Heart right ventricle (tissue), 16 donors: ENCODE results near the gene SHCBP1L. TPM values are rescaled to one million over a fixed set of nuclear protein-coding genes. Genes with fewer than 3 reads are reported as not detected.
"Not testable (repeated sequence)": the region's sequence is repeated elsewhere in the genome, so short reads cannot be mapped to it uniquely, and the experiment has no call there.

Source experiments
- ATAC-seq, 8 donors: fragments of 200-7000 bp; cut with Tn5 transposase; one replicate each; pipeline ENCODE4 v1.9.1; 2020; ENCODE audit warnings: mild to moderate bottlenecking in 8 of 8, moderate library complexity in 8 of 8, moderate number of reproducible peaks in 1 of 8
- DNase-seq, 2 donors: peaks; one replicate each; pipeline ENCODE4 v3.0.0-alpha.2; 2020
- H3K27ac ChIP-seq, 10 donors: fragments of 200-600 bp; sonication (generic) in 2 of 10; one replicate each; pipeline versions ENCODE4 v1.5.0 to v1.8.0; 2020 to 2022; ENCODE audit warnings: mild to moderate bottlenecking in 3 of 10
- H3K27me3 ChIP-seq, 7 donors: fragments of 200-600 bp; one replicate each; pipeline ENCODE4 v1.8.0; 2021 to 2022; ENCODE audit warnings: mild to moderate bottlenecking in 2 of 7
- H3K36me3 ChIP-seq, 9 donors: fragments of 200-600 bp; sonication (generic) in 1 of 9; one replicate each; pipeline versions ENCODE4 v1.5.0 to v1.8.0; 2020 to 2022; ENCODE audit warnings: mild to moderate bottlenecking in 2 of 9
- H3K4me1 ChIP-seq, 9 donors: fragments of 200-600 bp; sonication (generic) in 1 of 9; one replicate each; pipeline versions ENCODE4 v1.5.0 to v1.8.0; 2020 to 2022; ENCODE audit warnings: mild to moderate bottlenecking in 4 of 9
- H3K4me3 ChIP-seq, 10 donors: fragments of 200-600 bp; sonication (generic) in 2 of 10; one replicate each; pipeline versions ENCODE4 v1.5.0 to v1.8.0; 2020 to 2022; ENCODE audit warnings: mild to moderate bottlenecking in 7 of 10, moderate library complexity in 2 of 10
- H3K9me3 ChIP-seq, 11 donors: fragments of 200-600 bp in 10 of 11; sonication (generic) in 2 of 11; one replicate each; pipeline versions ENCODE4 v1.5.0 to v1.8.0; 2013 to 2022; ENCODE audit warnings: mild to moderate bottlenecking in 2 of 11, control low read depth in 1 of 11, moderate library complexity in 1 of 11
- WGBS, 2 donors: extraction: QIAGEN DNeasy Blood & Tissue Kit; methylation state at CpG; one replicate each; pipeline ENCODE4 v1.1.7; 2013; ENCODE audit warnings: inconsistent platforms in 1 of 2; 5-methylcytosine and 5-hydroxymethylcytosine counted together
- intact Hi-C, 10 donors: fragments of 100-400 bp; cut with DNase I; formaldehyde crosslinking; loops; one replicate each; pipeline versions ENCODE4 v1.11.1 to v1.14.2; 2022
- polyA plus RNA-seq, 2 donors: library from polyadenylated mRNA; stranded (reverse); fragments of 200-250 nt; gene quantifications; one replicate each; pipeline ENCODE4 v1.2.3, GENCODE V29; 2013
- total RNA-seq, 10 donors: library from RNA; stranded (reverse); fragmentation: NEBNext Ultra II Directional in 3 of 10; extraction: Animal tissue kit (Norgen Biotek cat#: 25700) in 3 of 10; gene quantifications; one replicate each; pipeline versions ENCODE4 v1.2.1 to v1.2.4, GENCODE V29; 2021 to 2023
- TF ChIP-seq, protein P1 (sequence below), 9 donors: fragments of 200-600 bp; sonication (generic) in 2 of 9; IDR thresholded peaks; one replicate each; pipeline versions ENCODE4 v1.5.0 to v1.8.0; 2021 to 2022; ENCODE audit warnings: antibody characterized with exemption in 9 of 9, mild to moderate bottlenecking in 5 of 9, moderate library complexity in 1 of 9
- donor health status: Arrhythmogenic right ventricular cardiomyopathy.
- donor health status: ischemic (EF 13 %, LVEDD 7.1; RV severe dilation, severe dysfunction).
- donor health status: healthy with polysubstance abuse.
- donor health status: DM: no; HTN: yes; CAD: no.
- donor health status: DM: no; HTN: no; CAD: no.
- donor health status: ischemic (EF 25% LVEDD 6.9; RV normal size, moderate dysfunction).
- donor health status: ischemic (EF 25% LVEDD 5.7; RV mildly dilated, moderate dysfunction).
- donor health status: healthy.
- donor health status: DM: yes; HTN: yes; CAD: no.
- donor health status: Ischemic cardiomyopathy.
- donor health status: ischemic (EF 35%, LVEDD 5.7; RV mildly dilated, moderate dysfunction).
- donor health status: nonischemic (EF 11% LVEDD 7.7; RV severe dilation, severe dysfunction).
- donor health status: DM: yes; HTN: yes; CAD: no.
- donor health status: PGD.
- donor health status: ischemic (EF 29% LVEDD 5.4; RV normal size, mild dysfunction).
- donor health status: nonischemic (EF 23%, LVEDD 6.1; RV moderate dilation, normal function).

SHCBP1L gene
- total and polyA plus RNA-seq, 12 donors, result 0.09 TPM; not detected in 11

DNA sequence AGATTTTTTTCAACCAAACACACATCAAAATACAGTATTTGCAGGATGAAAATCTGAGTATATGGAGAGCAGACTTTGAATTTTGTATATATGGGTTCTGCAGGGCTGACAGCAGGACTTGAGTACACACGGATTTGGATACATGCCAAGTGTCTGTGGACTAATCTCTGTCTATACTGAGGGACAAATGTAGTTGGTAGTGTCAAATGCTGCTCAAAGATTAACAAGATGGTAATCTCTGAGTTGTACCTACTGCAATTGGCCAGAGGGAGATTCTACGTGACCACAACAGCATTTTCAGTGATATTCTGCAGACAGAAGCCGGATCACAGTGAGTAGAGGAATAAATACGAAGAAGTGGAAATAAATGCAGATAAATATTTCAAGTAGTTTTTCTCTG is 43.4 kb downstream of the SHCBP1L start:
- TF ChIP-seq, protein P1, sequence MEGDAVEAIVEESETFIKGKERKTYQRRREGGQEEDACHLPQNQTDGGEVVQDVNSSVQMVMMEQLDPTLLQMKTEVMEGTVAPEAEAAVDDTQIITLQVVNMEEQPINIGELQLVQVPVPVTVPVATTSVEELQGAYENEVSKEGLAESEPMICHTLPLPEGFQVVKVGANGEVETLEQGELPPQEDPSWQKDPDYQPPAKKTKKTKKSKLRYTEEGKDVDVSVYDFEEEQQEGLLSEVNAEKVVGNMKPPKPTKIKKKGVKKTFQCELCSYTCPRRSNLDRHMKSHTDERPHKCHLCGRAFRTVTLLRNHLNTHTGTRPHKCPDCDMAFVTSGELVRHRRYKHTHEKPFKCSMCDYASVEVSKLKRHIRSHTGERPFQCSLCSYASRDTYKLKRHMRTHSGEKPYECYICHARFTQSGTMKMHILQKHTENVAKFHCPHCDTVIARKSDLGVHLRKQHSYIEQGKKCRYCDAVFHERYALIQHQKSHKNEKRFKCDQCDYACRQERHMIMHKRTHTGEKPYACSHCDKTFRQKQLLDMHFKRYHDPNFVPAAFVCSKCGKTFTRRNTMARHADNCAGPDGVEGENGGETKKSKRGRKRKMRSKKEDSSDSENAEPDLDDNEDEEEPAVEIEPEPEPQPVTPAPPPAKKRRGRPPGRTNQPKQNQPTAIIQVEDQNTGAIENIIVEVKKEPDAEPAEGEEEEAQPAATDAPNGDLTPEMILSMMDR (IDR thresholded peaks at IDR 0.05), result no peak
- 64% methylated on average over 4 of the region's 4 CpGs for WGBS, 2 donors
- ATAC-seq, result no peak

DNA sequence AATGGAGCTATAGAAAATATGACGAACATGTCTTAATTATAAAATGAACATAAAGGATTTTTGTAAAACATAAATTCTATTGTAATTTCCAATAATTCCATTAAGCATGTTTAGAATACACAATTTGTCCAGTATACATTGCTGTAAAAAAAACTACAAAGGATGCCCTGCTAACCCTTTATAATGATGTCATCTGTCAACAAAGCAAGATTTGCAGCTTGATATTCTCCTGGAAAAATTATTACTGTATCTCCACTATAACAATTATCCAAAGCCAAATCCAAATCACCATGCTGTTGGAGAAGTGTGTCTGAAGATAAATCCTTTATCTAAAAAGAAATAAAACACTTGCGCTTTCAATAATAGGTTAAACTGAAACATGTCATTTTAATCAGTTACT is 47.6 kb downstream of the SHCBP1L start:
- DNase-seq (no peak), ATAC-seq (no peak)
- Histone ChIP-seq H3K36me3 (no peaks in the 10 kb centered on the region), H3K4me3 (no peak overlapping the region), H3K27ac (no peak overlapping the region), H3K27me3 (peaks cover 0 to 4% (median 0%) of the 10 kb centered on the region in 7 donors), H3K9me3 (no peaks in the 10 kb centered on the region), H3K4me1 (no peaks in the 10 kb centered on the region)
- intact Hi-C loops, result no loop called here
- 87 to 91% methylated on average over 2 of the region's 2 CpGs for WGBS, 2 donors
- TF ChIP-seq, protein P1 (IDR thresholded peaks at IDR 0.05), result no peak

More for the DNA sequence above, 43.4 kb downstream of the SHCBP1L start:
- Histone ChIP-seq H3K4me1 (no peaks in the 10 kb centered on the region), H3K9me3 (peaks cover 0 to 15% (median 0%) of the 10 kb centered on the region in 11 donors), H3K36me3 (no peaks in the 10 kb centered on the region), H3K27me3 (peaks cover 0 to 4% (median 0%) of the 10 kb centered on the region in 7 donors), H3K27ac (no peak overlapping the region), H3K4me3 (no peak overlapping the region)
- no peak for DNase-seq
- intact Hi-C loops, result no loop called here

DNA sequence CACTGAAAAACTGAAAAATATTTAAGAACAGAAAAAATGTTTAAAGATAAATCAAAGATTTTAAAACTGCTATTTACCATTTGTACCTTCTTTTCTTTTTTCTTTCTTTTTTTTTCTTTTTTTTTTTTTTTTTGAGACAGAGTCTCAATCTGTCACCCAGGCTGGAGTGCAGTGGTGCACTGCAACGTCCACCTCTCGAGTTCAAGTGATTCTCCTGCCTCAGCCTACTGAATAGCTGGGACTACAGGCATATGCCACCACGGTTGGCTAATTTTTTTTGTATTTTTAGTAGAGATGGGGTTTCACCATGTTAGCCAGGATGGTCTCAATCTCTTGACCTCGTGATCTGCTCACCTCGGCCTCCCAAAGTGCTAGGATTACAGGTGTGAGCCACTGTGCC is 51.0 kb downstream of the SHCBP1L start:
- H3K27me3 ChIP-seq, intact Hi-C loops, DNase-seq, H3K27ac ChIP-seq, H3K4me3 ChIP-seq, H3K9me3 ChIP-seq, ATAC-seq, H3K4me1 ChIP-seq, H3K36me3 ChIP-seq: not testable (repeated sequence)
- 93 to 94% methylated on average over 5 of the region's 5 CpGs for whole genome bisulfite sequencing, 2 donors

DNA sequence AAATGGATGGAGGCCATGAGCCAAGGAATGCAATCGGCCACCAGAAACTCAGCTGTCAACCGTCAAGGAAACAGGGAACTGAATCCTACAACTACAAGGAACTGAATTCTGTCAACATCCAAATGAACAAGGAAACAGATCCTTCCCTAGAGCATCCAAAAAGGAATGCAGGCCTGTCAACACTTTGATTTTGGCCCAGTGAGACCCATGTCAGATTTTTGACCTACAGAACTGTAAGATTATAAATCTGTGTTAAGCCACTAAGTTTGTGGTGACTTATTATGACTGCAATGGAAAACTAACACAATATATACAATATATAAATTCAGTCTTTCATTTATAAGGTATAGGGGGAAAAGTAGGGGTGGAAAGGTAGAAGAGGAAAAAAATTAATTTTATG is 55.3 kb downstream of the SHCBP1L start:
- TF ChIP-seq, protein P1 (IDR thresholded peaks at IDR 0.05), result no peak
- Histone ChIP-seq H3K36me3 (no peaks in the 10 kb centered on the region), H3K27ac (no peak overlapping the region), H3K9me3 (peaks cover 0 to 6% (median 0%) of the 10 kb centered on the region in 11 donors), H3K4me1 (no peaks in the 10 kb centered on the region), H3K4me3 (no peak overlapping the region), H3K27me3 (no peaks in the 10 kb centered on the region)
- no peak for ATAC-seq
- DNase-seq, result no peak
- WGBS, 2 donors, result 40 to 50% methylated on average over 2 of the region's 2 CpGs
- intact Hi-C loops, result no loop called here

DNA sequence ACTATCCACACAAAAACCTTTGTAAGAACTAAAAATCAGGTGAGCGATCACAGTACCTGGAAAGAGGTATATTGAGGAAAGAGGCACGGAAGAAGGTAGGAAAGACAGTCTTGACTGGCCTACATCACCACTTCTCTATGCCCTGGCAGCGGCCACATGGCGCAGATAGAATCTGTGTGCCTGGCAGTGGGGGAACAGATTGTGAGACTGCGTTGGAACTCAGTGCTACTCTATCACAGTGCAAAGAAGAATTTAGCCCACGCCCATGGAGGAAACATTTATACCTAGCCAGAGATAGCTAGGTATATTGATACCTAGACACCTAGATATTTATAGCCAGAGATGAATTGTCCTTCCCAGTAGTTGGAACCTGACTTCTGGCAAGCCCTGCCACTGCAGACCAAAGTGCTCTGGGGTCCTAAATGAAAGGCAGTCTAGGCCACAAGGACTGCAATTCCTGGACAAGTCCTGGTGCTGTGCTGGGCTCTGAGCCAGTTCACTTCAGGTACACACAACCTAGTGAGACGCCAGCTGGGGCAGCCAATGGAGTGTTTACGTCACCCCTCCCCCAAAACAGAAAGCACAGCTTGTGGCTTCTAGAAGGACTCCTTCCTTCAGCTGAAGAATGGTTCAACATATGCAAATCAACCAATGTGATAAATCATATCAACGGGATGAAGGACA is 61.9 kb downstream of the SHCBP1L start:
- Histone ChIP-seq H3K27ac (no peak overlapping the region), H3K4me1 (peaks cover 0 to 9% (median 0%) of the 10 kb centered on the region in 9 donors), H3K27me3 (no peaks in the 10 kb centered on the region), H3K36me3 (peaks cover 0 to 32% (median 24%) of the 10 kb centered on the region in 9 donors), H3K4me3 (no peak overlapping the region), H3K9me3 (peaks cover 0 to 6% (median 0%) of the 10 kb centered on the region in 11 donors)
- 89 to 90% methylated on average over 9 of the region's 9 CpGs for WGBS, 2 donors
- intact Hi-C loops, result no loop called here
- TF ChIP-seq, protein P1 (IDR thresholded peaks at IDR 0.05), result no peak
- ATAC-seq, result no peak
- DNase-seq, result no peak
